Measurements from ENCODE around the gene TEX36.
A peak's percentile ranks its signal among the peaks of the same experiment; 100 is the strongest.
"Not testable (repeated sequence)": the region's sequence is repeated elsewhere in the genome, so short reads cannot be mapped to it uniquely, and the experiment has no call there.

TEX36 gene, protein sequence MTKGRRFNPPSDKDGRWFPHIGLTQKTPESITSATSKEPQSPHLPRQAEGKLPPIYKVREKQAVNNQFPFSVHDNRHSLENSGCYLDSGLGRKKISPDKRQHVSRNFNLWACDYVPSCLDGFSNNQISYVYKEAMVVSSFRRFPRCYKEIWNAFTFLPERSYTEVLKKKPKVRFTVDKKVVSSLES

DNA sequence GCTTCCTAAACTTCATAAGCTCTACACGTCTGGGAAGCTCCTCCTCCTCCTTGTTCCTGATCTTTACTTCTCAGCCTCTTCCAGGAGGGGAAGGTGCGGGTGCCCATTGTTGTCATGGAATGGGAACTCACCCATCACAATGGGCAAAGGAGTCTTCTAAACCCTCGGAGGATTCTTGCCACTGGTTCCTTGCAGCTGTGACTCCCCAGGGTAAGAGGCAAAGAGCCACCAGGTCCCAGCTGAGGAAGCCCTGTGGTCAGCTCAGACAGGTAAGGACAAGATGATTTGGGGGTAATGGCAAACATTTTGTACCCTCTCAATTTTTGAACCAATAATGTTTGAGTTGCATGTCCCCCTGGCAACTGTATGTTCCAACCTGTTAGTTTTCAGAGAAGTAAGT, at the start of gene TEX36:
Gene TEX36 (minus strand): TSS at position 101 of the 400 bp plus-strand sequence. CDS start 174 bp downstream, outside the sequence.
- DNase-seq (ENCODE audit: low spot score), result no peak

- DNase-seq (ENCODE audit: low spot score), result no peak
These were observed 44.5 kb upstream of the TEX36 start for GRCh38 chr10:125727436-125727835.

DNA sequence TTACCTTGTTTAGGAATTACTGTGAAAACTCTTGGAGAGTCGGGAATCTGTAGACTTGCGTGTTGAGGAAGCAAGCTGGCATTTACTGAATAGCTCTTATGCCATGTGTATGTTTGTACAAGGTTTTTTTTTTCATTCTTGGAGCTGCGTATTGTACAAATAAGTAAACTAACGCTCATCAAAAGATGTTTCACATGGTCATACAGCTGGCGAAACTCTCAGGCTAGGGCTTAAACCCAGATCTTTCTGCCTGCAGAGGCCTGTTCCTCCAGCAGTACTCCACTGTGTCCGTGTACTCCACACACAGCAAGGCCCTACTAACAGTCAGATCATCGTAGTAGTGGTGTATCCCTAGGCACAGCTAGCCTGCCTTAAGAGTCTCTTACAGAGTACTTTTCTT, 44.0 kb upstream of the TEX36 start:
- no peak for DNase-seq (ENCODE audit: low spot score)

GRCh38 chr10:125722811-125723210, 39.8 kb upstream of the TEX36 start:
- no peak for DNase-seq (ENCODE audit: low spot score)

GRCh38 chr10:125721035-125721434, 38.1 kb upstream of the TEX36 start:
- no peak for DNase-seq (ENCODE audit: low spot score)

GRCh38 chr10:125720002-125720382, 37.0 kb upstream of the TEX36 start:
- DNase-seq (ENCODE audit: low spot score), result no peak

- peak; percentile 93 for DNase-seq (ENCODE audit: low spot score)
These were observed 36.4 kb upstream of the TEX36 start, which contains the start of gene EDRF1 for GRCh38 chr10:125719173-125720001. TSS of gene EDRF1 (plus strand) at chr10:125719709. CDS start at chr10:125719808, 99 bp downstream.

- not testable (repeated sequence) for DNase-seq (ENCODE audit: low spot score)
These were observed 31.8 kb upstream of the TEX36 start for GRCh38 chr10:125714728-125715127.

GRCh38 chr10:125711110-125711750, 28.3 kb upstream of the TEX36 start:
- DNase-seq (ENCODE audit: low spot score), result no peak

DNA sequence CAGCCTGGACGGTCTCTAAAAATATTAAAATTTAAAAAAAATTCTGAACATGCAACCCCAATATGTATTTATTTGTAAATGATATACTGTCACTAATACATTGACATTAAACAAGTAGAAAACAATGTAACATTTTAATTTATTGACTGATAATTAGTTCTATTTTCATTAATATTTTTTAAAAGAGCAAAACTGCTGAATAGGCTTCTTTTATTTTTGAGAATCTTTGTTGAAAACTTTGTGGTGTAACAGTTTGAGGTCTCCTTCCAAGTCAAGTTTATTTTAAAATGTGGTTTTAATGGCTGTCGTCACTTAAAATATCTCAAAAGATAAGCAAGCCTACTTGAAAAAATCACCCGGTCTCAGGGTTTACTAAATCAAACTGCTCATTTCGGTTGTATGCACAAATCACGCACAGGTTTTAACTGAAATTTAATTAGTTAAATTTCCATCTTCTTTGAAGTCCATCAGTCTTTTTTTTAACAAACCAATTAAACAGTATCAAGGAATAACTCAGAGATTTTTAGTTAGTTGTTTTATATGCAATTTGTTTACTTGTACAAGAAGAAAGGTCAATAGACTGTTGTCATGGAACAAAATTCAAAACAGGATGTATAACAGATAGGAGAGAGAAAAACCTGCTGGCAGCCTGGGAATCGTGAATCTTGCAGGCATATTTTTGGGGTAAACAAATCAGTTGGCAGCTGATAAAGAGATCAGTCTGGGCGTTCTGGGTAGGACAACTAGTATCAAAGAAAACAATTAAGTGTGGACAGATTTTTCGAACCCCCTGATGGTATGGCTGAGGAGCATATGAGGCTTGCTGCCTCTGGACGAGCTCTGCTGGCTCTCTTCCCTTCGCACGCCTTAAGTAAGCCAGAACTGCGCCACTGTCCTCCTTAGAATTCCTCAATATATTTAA, 26.9 kb upstream of the TEX36 start:
- no peak for DNase-seq (ENCODE audit: low spot score)

GRCh38 chr10:125708971-125709503, 26.1 kb upstream of the TEX36 start:
- no peak for DNase-seq (ENCODE audit: low spot score)

- no peak for DNase-seq (ENCODE audit: low spot score)
These were observed 24.8 kb upstream of the TEX36 start for GRCh38 chr10:125707541-125708468.

- no peak for DNase-seq (ENCODE audit: low spot score)
These were observed 17.5 kb upstream of the TEX36 start for GRCh38 chr10:125700355-125700911.

DNA sequence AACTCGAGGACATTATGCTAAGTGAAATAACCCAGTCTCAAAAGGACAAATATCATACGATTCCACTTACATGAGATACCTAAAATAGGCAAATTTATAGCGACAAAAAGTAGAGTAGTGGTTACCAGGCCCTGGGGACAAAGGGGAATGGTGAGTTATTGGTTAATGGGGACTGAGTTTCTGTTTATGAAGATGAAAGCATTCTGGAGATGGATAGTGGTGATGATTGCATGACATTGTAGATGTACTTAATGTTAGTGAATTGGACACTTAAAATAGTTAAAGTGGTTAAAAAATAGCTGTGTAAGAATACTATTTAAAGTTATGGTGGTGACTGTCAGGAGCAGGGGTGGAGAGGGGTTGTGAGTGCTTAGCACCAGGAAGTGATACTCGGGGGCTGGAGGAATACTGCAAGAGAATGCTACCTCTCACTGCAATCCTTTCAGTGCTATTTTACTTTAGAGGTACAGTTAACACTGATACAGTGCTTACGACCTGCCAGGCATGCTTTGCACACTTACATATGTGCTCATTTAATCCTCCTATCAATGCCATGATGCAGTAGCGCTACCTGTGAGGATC, 16.7 kb upstream of the TEX36 start:
- DNase-seq (ENCODE audit: low spot score), result no peak

GRCh38 chr10:125698481-125698998, 15.6 kb upstream of the TEX36 start:
- no peak for DNase-seq (ENCODE audit: low spot score)

GRCh38 chr10:125696884-125697283, 13.9 kb upstream of the TEX36 start:
- not testable (repeated sequence) for DNase-seq (ENCODE audit: low spot score)

DNA sequence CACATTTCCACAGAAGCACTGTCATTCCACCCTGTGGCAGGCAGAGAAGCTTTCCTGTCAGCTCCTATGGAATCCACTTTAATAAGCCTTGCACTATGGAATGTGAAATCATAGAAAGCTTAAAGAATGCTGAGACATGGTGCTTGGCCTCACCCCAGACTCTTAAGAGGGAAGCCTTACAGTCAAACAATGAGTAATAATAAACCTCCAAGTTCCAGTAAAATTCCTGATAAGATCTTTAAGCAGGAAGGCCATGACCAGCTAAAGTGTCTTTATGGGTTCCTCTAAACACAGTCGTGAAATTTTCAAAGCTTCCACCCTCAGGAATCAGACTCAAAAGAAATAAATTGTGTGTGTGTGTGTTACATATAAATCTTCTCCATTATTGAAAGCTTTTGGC, 11.9 kb upstream of the TEX36 start:
- peak; percentile 38 for DNase-seq (ENCODE audit: low spot score)

DNA sequence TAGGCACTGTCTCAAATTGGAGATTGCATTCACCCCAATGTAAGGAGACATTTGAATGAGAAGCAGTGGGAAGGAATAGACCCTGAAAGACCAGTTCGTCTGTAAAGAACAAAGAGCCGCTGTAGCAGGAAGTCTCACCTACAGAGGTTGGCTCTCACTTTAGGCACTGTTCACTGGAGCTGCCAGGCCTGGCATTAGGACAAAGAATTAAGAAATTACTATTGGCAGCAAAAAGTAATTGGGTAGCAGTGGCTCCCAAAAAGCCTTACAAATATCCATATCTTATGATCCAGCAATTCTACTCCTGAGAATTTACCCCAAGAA, 10.5 kb upstream of the TEX36 start:
- DNase-seq (ENCODE audit: low spot score), result no peak

GRCh38 chr10:125692601-125693523, 9.9 kb upstream of the TEX36 start:
- DNase-seq (ENCODE audit: low spot score), result no peak
